ENCODE data around the gene DLX4.

Gene DLX4

DNA sequence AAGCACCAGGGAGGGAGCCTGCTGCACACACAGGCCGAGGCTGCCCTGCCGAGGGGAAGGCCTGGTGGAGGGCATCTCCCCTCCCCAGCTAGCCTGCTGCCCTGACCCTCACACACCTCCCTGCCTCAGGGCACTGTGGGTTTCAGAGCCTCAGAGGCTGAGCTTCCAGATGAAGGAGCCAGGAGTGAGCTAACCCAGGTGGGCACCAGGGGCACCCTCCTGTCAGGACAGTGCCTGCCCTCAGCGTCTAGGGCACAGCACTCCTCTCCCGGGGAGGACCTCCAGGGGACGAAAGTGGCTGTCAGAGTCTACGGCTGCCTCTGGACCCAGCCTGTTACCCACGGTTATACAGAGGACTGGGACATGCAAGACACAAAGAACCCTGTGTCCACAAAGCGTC, 22.8 kb upstream of the DLX4 start:
- no peak for DNase-seq (ENCODE audit: low read depth in 1 of 2, low spot score in 1 of 2)

DNA sequence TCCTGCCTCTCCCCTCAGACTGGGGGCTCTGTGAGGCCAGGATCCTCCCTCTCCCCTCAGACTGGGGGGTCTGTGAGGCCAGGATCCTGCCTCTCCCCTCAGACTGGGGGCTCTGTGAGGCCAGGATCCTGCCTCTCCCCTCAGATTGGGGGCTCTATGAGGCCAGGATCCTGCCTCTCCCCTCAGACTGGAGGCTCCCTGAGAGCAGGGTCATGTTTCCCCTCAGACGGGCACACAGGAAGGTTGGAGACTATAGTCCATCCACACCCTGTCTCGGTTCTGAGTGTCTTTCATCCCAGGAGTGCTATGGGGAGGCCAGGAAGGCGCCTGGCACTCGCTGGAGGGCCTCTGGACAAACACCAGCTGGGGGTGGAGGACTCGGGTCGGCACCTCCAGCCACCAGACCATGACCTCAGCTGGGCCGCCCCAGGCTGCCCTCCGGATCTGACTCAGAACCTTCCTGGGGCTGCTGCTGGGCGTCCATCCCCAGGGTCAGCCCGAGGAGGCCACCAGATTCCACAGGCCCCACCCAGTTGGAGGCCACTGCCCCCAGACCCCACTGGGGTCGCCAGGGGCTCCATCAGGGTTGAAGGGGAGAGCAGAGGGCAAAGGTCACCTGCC, 21.9 kb upstream of the DLX4 start:
- DNase-seq (ENCODE audit: low read depth in 1 of 2, low spot score in 1 of 2): no peak

DNA sequence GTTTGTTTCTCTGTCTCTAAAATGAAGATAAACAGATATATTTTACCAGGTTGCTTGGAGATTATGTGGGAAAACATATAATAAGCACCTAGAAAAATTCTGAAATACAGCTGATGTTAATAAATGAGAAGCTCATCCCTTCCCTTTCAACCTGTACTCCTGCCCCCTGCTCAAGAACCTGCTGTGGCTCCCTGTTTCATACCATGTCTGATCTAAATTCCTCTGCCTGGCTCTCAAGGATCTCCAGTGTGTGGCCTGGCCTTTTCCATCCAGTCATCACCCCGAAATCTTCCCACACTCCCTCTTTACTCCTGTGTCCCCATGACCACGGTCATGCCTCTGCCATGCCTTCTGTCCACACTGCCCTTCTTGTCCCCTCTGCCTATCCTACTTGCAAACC, 19.4 kb upstream of the DLX4 start:
- DNase-seq (ENCODE audit: low read depth in 1 of 2, low spot score in 1 of 2): no peak

DNA sequence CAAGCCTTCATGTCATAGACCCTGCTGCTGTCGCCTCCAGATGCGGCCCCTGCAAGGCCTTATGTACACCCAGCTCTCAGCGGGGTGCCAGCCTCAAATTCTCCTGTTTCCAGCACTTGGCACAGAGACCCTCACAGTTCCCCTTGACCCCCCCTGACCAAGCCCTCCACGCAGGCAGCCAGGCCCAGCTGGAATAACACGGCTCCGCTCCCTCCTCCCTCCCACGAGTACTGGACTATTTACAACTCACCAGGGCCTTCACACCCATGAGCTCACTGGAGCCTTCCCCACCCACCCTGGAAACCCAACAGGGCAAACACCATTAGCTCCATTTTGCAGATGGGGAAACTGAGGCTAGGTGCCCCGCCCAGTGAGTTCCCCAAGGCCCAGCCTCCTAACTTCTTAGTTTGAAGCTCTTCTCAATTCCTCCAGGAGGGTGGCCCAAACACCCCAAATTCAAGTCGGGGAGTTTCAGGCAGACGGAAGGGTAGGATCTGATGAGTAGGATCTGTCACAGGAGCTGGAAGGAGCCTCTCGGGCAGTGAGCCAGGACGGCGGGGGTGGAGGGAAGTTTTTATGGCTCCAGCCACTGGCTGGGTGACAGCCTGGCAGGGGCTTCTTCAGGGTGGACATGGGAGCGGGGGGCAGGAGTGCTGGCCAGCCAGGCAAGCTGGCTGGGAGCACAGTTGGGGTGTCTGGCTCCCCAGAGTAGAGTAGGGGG, 17.5 kb upstream of the DLX4 start:
- DNase-seq (ENCODE audit: low read depth in 1 of 2, low spot score in 1 of 2): no peak

DNA sequence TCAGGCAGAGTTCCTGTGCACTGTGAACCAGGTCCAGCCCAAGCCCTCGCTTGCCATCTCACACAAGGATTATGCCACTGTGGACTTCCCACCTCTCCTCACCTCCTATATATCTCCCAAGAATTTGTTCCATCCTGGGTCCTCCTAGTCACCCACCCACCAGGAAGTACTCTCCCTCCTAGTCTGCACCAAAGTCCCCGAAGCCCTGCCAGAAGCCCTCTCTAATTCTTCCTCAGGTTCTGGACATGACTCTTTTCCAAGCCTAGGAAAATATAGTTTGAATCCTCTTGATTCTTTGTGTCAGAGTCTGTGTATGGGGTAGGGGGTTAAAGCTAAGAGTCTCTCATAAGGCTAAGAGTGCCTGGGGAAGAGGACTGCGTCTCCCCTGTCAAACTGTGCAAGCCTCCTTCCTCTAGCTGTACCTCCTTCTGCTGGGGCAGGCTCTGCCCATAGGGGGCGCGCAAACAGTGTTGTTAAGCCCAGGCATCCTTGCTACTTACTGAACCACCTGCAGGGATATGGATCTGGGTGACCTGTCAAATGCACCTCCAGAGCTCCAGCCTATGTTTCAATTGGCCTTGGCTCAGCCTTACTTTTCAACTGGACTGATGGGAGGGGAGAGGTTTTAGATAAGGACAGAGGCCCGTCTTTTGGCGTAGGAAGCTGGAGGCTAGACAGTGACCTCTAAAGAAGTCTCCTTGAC, 16.6 kb upstream of the DLX4 start:
- peak; percentile 60 to 71 for DNase-seq (ENCODE audit: low read depth in 1 of 2, low spot score in 1 of 2)

DNA sequence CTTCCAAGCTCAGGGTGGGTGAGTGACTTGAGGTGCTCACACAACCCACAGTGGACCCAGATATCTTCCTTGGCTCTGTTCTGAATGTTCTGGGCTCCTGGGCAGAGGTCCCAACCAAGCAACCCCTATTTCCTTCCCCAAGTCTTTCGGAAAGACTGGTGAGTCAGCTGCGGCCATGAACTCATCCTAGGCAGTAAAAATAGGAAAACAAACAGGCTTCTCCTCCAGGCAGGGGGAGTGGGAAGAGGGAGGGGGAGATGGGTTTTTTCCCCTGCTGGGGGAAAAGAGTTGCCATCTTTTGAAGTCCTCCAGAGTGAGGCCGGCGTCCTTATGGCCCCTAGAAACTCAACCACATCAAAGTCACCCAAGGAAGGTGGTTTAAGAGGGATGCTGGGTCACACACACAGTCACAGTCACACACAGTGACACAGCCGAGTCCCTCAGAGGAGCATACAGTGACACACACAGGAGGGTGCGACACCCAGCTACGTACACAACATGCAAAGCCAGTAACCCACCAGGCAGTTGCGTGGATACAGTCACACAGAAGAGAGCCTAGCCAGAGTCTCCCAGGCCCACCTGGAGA, 16.0 kb upstream of the DLX4 start:
- no peak for DNase-seq (ENCODE audit: low read depth in 1 of 2, low spot score in 1 of 2)

DNA sequence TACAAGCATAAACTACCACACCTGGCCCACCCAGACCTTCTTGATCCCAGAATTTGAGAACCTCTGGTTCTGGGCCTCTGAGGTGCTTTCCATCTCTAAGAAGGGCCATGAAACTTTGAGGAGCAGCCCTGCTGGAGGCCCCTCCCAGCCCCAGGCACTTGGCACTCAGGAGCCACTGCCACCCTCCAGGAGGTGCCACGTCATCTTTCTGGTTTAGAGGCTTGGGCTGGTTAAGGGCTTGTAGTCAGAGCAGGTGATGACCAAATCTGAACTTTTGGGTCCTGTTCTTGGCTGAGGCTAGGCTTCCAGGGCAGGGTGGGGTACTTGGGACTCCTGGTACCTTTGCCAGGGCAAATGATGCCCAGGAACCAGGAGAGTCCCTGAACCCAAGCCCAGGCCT, 13.8 kb upstream of the DLX4 start:
- DNase-seq (ENCODE audit: low read depth in 1 of 2, low spot score in 1 of 2): no peak

DNA sequence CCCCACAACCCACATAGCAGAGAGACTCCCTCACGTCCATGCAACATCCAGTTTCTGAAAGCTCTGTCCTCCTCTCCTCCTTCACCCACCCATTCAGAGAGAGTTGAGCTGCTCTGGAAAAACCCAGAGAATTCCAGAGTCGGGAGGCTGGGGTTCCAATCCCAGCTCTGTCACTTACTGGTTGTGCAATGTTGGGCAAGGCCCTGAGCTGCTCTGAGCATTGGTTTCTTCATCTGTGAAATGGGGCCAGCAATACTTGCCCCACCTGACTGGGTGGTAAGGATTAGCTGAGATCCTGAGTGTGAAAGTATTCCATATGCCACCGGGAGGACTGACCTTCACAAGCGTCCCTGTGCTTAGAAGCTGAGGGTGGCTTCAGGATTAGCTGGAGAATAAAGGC, 12.2 kb upstream of the DLX4 start:
- no peak for DNase-seq (ENCODE audit: low read depth in 1 of 2, low spot score in 1 of 2)

DNA sequence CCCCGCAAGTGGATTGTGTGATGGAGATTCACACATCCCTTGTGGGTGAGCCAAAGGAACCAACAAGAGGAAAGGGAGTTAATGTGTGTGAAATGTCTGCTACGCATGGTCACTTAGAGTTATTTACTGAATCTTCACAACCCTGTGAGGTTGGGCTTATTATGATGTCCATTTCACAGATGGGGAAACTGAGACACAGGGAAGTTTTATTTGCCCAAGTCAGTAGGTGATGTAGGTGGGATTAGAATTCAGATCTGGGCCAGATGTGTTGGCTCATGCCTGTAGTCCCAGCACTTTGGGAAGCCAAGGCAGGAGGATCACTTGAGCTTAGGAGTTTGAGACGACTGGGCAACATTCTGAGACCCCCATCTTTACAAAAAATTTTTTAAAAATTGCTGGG, 11.6 kb upstream of the DLX4 start:
- no peak for DNase-seq (ENCODE audit: low read depth in 1 of 2, low spot score in 1 of 2)

DNA sequence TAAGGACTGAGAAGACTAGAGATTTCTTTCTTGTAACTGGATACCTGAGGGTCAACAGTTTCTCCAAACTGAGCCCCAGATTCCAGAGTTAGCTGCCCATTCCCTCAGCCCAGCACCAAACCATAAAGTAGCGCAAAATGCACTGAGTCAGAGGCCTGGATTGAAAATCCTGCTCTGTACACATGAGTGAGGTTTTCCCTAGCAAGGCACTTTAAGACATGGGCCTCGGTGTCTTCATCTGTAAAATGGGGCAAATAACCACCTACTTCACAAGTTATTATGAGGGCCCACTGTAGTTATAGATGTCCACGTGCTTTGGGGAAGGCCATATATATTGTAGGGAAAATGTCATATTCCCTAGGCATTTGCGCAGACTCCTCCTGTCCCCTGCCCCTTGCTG, 10.3 kb upstream of the DLX4 start:
- DNase-seq (ENCODE audit: low read depth in 1 of 2, low spot score in 1 of 2): no peak

DNA sequence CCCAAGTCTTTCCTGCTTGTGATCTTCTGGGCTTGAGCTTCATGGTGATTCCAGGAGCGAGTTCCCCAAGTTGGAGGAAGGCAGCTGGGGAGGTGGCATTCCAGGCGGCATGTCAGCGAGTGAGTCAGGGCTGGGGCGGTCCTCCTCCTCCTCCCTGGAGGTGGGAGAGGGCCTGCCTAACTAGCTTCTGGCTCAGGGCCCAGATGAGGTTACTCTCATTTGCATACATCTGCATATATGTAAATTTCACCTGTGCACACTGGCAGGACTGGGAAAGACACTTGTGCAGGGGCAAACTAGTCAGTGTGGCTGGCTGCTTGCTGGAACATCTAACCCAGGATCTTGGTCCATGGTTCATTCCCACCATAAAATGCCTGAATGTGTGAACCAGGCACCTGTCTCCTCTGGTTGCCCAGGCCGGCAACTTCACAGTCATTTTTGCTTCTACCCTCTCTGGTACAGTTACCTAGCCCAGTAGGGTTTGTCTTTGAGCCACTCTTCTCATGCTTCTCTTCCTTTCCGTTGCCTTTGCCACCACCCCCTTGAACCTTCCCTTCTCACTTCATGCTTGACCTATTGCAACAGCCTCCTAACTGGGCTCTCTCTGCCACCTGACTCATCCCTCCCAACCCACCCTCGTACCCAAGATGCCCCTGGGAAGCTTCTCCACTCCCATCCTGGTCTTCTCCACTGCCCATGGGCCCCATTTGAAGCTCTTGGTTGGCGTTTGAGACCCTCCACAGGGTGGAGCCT, 9.6 kb upstream of the DLX4 start:
- no peak for DNase-seq (ENCODE audit: low read depth in 1 of 2, low spot score in 1 of 2)

DNA sequence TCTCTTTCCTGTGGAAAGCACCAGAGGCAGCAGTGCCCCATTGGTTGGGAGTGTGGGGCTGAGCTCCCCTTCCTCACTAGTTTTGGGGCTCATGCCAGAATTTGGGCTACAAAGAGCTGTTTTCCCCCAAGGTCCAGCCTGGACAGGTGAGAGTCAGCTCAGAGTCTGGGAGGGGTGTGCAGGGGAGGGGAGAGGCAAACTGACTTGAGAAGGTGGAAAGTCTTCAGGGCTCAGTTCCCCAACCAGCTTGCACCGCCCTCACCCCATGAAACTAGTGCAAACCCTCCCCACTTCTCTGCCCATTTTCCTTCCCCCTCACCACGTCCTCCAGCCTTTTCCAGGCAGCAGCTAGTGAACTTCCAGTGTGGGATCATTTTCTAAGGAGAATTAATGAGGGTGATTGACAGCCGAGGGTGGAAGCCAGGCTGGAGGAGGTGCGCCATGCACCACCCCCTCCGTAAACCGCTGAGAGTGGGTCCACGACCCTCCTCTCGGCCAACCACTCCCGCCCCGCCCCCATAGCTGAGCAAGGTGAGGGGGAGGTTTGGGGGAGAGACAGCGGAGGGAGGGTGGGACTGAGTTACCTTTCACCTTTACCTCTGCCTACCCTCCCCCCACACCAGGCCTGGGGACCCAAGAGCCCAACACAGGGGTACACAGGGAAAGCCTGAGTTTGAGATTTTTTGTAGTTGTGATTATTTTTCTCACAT, 6.2 kb upstream of the DLX4 start:
- DNase-seq (ENCODE audit: low read depth in 1 of 2, low spot score in 1 of 2): no peak

DNA sequence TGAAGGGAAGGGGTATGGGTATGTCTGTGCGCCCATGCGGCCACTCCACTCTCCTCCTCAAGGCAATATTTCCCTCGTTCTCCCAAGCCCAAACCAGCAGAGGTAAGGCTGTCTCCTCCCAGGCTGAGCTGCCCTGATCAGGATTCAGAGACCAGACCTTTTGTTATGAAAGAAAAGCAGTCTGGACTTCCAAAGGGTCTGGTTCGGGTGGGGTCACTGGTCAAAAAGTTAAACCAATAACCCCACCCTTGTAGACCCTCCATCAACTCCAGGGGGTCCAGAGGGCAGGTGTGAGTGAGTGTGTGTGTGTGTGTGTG, 5.7 kb upstream of the DLX4 start:
- no peak for DNase-seq (ENCODE audit: low read depth in 1 of 2, low spot score in 1 of 2)

DNA sequence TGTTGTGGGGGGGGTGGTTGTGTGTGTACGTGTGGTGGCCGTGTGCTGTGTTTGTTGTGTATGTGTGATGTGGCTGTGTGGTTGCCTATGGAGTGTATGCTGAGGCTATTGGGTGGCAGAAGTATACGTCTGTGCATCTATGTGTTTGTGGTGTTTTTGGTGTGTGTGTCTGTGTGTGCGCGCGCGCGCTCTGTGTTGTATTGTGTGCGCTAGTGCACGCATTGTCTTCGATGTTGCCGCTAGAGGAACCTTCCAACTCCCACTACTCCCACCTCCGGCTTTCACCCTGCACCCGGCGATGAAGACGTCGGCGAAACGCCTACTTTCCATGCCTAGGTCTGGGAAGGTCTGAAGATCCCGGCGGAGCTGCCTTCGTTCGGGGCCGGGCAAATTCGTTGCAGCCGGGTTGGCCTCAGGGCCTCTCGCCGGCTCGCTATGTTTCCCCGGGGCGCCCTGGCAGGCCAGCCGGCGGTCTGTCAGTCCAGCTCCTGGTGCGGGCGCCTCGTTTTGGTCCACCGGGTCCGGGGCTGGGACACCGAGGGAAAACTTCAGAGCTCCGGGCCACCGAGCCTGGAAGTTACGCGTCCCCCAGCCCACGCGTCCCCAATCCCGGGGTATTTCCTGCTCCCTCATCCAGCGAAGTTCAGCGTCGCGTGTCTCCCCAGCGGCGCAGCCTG, 5.2 kb upstream of the DLX4 start:
- DNase-seq (ENCODE audit: low read depth in 1 of 2, low spot score in 1 of 2): no peak

DNA sequence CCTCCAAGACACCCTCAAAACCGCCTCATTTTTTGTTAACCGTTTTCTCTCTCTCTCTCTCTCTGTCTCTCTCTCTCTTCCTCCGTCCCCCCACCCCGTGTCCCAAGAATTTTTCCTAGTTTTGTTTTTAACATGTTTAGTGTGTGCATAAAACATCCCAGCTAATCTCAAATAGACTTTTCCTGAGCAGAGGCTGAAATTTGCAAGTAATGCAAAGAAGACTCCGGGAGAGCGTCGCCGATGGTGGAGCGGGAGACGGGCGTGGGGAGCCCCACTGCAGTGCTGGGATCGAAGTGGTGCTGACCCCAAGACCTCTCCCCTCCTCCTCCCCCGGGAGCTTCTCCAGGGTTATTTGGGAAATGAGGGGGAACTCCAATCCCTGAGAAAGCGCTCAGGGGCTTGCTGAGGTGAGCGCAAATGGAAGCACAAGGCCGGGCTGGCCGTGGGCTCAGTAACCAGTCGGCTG, 4.7 kb upstream of the DLX4 start:
- DNase-seq (ENCODE audit: low read depth in 1 of 2, low spot score in 1 of 2): no peak

DNA sequence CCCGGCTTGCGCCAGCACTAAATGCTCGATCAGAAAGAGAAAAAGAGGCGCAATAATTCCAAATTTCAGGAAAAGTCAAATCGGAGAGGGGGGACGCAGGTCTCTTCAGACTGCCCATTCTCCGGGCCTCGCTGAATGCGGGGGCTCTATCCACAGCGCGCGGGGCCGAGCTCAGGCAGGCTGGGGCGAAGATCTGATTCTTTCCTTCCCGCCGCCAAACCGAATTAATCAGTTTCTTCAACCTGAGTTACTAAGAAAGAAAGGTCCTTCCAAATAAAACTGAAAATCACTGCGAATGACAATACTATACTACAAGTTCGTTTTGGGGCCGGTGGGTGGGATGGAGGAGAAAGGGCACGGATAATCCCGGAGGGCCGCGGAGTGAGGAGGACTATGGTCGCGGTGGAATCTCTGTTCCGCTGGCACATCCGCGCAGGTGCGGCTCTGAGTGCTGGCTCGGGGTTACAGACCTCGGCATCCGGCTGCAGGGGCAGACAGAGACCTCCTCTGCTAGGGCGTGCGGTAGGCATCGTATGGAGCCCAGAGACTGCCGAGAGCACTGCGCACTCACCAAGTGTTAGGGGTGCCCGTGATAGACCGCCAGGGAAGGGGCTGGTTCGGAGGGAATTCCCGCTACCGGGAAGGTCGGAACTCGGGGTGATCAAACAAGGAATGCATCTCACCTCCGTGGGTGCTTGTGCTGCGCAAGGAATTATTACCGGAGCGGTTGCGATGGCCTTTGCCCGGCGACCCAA, 4.0 kb upstream of the DLX4 start:
- DNase-seq (ENCODE audit: low read depth in 1 of 2, low spot score in 1 of 2): no peak

DNA sequence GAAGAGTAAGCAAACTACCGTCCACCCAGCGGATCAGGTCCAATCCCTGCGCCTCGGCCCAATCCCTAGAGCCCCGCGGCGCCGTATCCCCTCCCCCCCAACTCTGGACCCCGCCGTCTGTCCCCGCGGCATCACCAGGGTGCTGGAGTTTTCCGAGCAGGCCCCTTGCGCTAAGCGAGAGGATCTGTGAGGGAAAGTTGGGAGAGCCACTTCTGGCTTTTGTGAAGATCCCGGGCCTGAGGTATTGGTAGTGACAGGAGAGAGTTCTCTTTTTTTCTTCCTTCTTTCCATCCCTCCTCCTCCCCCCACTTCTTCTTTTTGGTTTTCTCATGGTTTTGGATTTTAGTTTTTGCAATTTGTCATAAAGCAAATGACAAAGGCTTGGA, 3.5 kb upstream of the DLX4 start:
- DNase-seq (ENCODE audit: low read depth in 1 of 2, low spot score in 1 of 2): no peak

DNA sequence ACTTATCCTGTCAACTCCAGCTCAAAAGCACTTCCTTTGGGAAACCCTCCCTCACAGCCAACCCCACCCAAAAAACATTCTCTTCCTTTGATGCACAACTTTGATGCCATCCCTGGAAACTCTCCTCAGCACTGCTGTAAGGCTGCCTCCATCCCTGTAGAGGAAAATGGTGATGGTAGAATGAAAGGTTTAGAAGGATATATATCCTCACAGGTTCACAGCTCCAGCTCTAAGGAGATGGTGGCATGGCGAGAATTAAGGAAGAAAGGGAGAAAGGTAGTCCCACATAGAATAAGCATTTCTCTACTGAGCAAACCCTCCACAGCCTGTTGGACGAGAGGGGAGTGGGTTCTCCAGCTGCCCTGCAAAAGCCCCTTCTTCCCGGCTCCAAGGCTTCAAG, 2.2 kb upstream of the DLX4 start:
- no peak for DNase-seq (ENCODE audit: low read depth in 1 of 2, low spot score in 1 of 2)

DNA sequence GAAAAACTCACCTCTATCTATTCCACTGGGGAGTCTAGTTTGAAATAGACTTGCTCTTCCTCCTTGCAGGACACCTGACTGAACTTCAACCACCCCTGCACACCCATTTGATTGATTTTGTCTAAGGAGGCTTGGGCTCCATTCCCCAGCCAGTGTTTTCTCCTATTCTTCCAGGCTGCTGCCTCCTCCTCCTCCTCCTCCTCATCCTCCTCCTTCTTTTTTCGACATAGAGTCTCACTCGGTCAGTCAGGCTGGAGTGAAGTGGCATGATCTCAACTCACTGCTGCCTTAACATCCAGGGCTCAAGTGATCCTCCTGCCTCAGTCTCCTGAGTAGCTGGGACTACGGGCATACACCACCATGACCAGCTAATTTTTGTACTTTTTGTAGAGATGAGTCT, 1.8 kb upstream of the DLX4 start:
- DNase-seq (ENCODE audit: low read depth in 1 of 2, low spot score in 1 of 2): no peak

Measured in stimulated activated CD4-positive, alpha-beta T cell treated with anti-CD3 and anti-CD28 coated beads, Interleukin-15, amount 100 ng/mL, for 1 hour (primary cell).